ENCODE measurements around the gene EOMES. TPM values are rescaled to one million over a fixed set of nuclear protein-coding genes. Genes with fewer than 3 reads are reported as not detected.

The EOMES gene
- total and polyA plus RNA-seq, 10 donors = 1.1 to 17.2 (median 12.2) TPM

GRCh38 chr3:27688053-27688452, 34.1 kb downstream of the EOMES start:
- Histone ChIP-seq H3K36me3 (no peaks in the 10 kb centered on the region), H3K9me3 (peaks cover 3 to 32% (median 27%) of the 10 kb centered on the region in 8 donors), H3K27me3 (replicated peaks in 1 of 7) (no peaks in the 10 kb centered on the region), H3K4me3 (no peak overlapping the region), H3K27ac (no peak overlapping the region), H3K4me1 (no peaks in the 10 kb centered on the region)
- intact Hi-C loops (cut with DNase I; ENCODE audit: low total_unique reads) = no loop called here
- DNase-seq = no peak
- no peak for TF ChIP-seq POLR2AphosphoS5 (IDR thresholded peaks at IDR 0.05)
- TF ChIP-seq CTCF (IDR thresholded peaks at IDR 0.05 in 8 of 11, conservative IDR thresholded peaks at IDR 0.05 in 3 of 11) = no peak
- TF ChIP-seq POLR2A (IDR thresholded peaks at IDR 0.05) = no peak
- WGBS, 5 donors = 73 to 86% (median 82%) methylated on average over 5 of the region's 5 CpGs

- Histone ChIP-seq H3K27ac (no peak overlapping the region), H3K4me3 (no peak overlapping the region), H3K36me3 (no peaks in the 10 kb centered on the region), H3K9me3 (peaks cover 3 to 31% (median 27%) of the 10 kb centered on the region in 8 donors), H3K4me1 (peaks cover 0 to 1% (median under 1%) of the 10 kb centered on the region in 6 donors), H3K27me3 (replicated peaks in 1 of 7) (no peaks in the 10 kb centered on the region)
- TF ChIP-seq POLR2A (IDR thresholded peaks at IDR 0.05) (no peak), POLR2AphosphoS5 (IDR thresholded peaks at IDR 0.05) (no peak), CTCF (IDR thresholded peaks at IDR 0.05 in 8 of 11, conservative IDR thresholded peaks at IDR 0.05 in 3 of 11) (no peak)
- 56 to 79% (median 69%) methylated on average over 1 of the region's 1 CpG for WGBS, 5 donors
- no peak for DNase-seq
- intact Hi-C loops (cut with DNase I; ENCODE audit: low total_unique reads) = no loop called here
These were observed 35.5 kb downstream of the EOMES start for GRCh38 chr3:27686642-27687041.

- TF ChIP-seq CTCF (IDR thresholded peaks at IDR 0.05 in 8 of 11, conservative IDR thresholded peaks at IDR 0.05 in 3 of 11) = no peak
- TF ChIP-seq POLR2A (IDR thresholded peaks at IDR 0.05) = no peak
- no peak for TF ChIP-seq POLR2AphosphoS5 (IDR thresholded peaks at IDR 0.05)
- peaks cover 0 to 13% (median 11%) of the 10 kb centered on the region in 6 donors for H3K4me1 ChIP-seq
- intact Hi-C loops (cut with DNase I; ENCODE audit: low total_unique reads) = no loop called here
- no peaks in the 10 kb centered on the region for H3K36me3 ChIP-seq
- no peak for DNase-seq
- H3K4me3 ChIP-seq = no peak overlapping the region
- H3K27ac ChIP-seq = no peak overlapping the region
- 88 to 92% (median 89%) methylated on average over 1 of the region's 1 CpG for WGBS, 5 donors
- H3K27me3 ChIP-seq (replicated peaks in 1 of 7) = no peaks in the 10 kb centered on the region
- peaks cover 2 to 20% (median 16%) of the 10 kb centered on the region in 8 donors for H3K9me3 ChIP-seq
These were observed 36.6 kb downstream of the EOMES start for GRCh38 chr3:27685474-27685873.

GRCh38 chr3:27684302-27684701, 37.8 kb downstream of the EOMES start:
- H3K4me3 ChIP-seq = no peak overlapping the region
- 84 to 95% (median 92%) methylated on average over 2 of the region's 2 CpGs for WGBS, 5 donors
- H3K27me3 ChIP-seq (replicated peaks in 1 of 7) = no peaks in the 10 kb centered on the region
- no peak overlapping the region for H3K27ac ChIP-seq
- TF ChIP-seq POLR2A (IDR thresholded peaks at IDR 0.05) (no peak), POLR2AphosphoS5 (IDR thresholded peaks at IDR 0.05) (no peak), CTCF (IDR thresholded peaks at IDR 0.05 in 8 of 11, conservative IDR thresholded peaks at IDR 0.05 in 3 of 11) (no peak)
- no peak for DNase-seq
- peaks cover 0 to 20% (median 11%) of the 10 kb centered on the region in 6 donors for H3K4me1 ChIP-seq
- intact Hi-C loops (cut with DNase I; ENCODE audit: low total_unique reads) = loop anchor here (5.0 kb wide), 2 partner anchors 327 to 377 kb away; no protein-coding TSS in a partner anchor
- peaks cover 0 to 8% (median 4%) of the 10 kb centered on the region in 8 donors for H3K9me3 ChIP-seq
- H3K36me3 ChIP-seq = no peaks in the 10 kb centered on the region
